CD14-positive monocyte (primary cell): ENCODE results near the gene CRISPLD2. TPM values are rescaled to one million over a fixed set of nuclear protein-coding genes. Genes with fewer than 3 reads are reported as not detected.

Source experiments
- DNase-seq, 3 donors: peaks; one replicate each; pipeline ENCODE4 v3.0.0-alpha.2; 2011 to 2022
- H2AFZ ChIP-seq: 2 replicates; pipeline ENCODE4 v1.6.0; 2012; ENCODE audit warnings: mild to moderate bottlenecking, low read depth, low read length, inconsistent platforms; ENCODE audit not compliant: insufficient read depth, poor library complexity, severe bottlenecking
- H3K27ac ChIP-seq, 2 donors: 1 replicate in 1 of 2; 2 replicates in 1 of 2; pipeline ENCODE4 v1.5.1; 2012 to 2013; ENCODE audit warnings: low read length in 2 of 2, control low read depth in 1 of 2, inconsistent platforms in 1 of 2, low read depth in 1 of 2, mild to moderate bottlenecking in 1 of 2
- H3K27me3 ChIP-seq, 2 donors: one replicate each; pipeline versions ENCODE4 v1.6.0 to v1.6.1; 2011 to 2013; ENCODE audit warnings: low read length in 2 of 2; ENCODE audit not compliant: control insufficient read depth in 2 of 2, insufficient read depth in 2 of 2
- H3K36me3 ChIP-seq, 2 donors: replicated peaks in 1 of 2; 1 replicate in 1 of 2; 2 replicates in 1 of 2; pipeline versions ENCODE4 v1.5.1 to v1.6.1; 2012 to 2013; ENCODE audit warnings: low read length in 2 of 2, control low read depth in 1 of 2, inconsistent platforms in 1 of 2, mild to moderate bottlenecking in 1 of 2; ENCODE audit not compliant: insufficient read depth in 2 of 2, control insufficient read depth in 1 of 2
- H3K4me1 ChIP-seq, 2 donors: 1 replicate in 1 of 2; 2 replicates in 1 of 2; pipeline versions ENCODE4 v1.5.1 to v1.6.1; 2012 to 2013; ENCODE audit warnings: low read length in 2 of 2, control low read depth in 1 of 2, inconsistent platforms in 1 of 2, mild to moderate bottlenecking in 1 of 2, moderate library complexity in 1 of 2; ENCODE audit not compliant: insufficient read depth in 2 of 2, control insufficient read depth in 1 of 2
- H3K4me2 ChIP-seq: replicated peaks from 2 replicates; pipeline ENCODE3; 2012; ENCODE audit warnings: low read length, moderate library complexity, mild to moderate bottlenecking; ENCODE audit not compliant: poor library complexity, severe bottlenecking; ENCODE audit errors: extremely low read depth
- H3K4me3 ChIP-seq, 3 experiments: fragments of 200-600 bp in 1 of 3; sonication (generic) in 1 of 3; replicated peaks in 1 of 3; 1 replicate in 2 of 3; 2 replicates in 1 of 3; pipeline ENCODE4 v1.5.1; 2011 to 2013; ENCODE audit warnings: low read length in 3 of 3, mild to moderate bottlenecking in 3 of 3, control low read depth in 2 of 3, low read depth in 2 of 3, inconsistent platforms in 1 of 3, moderate library complexity in 1 of 3
- H3K79me2 ChIP-seq: 2 replicates; pipeline ENCODE4 v1.6.0; 2012; ENCODE audit warnings: mild to moderate bottlenecking, control low read depth, inconsistent platforms, low read length, moderate library complexity; ENCODE audit not compliant: insufficient read depth
- H3K9ac ChIP-seq: 2 replicates; pipeline ENCODE4 v1.6.0; 2017; ENCODE audit warnings: low read length, mild to moderate bottlenecking; ENCODE audit not compliant: insufficient read depth, poor library complexity, severe bottlenecking
- H3K9me3 ChIP-seq, 2 donors: replicated peaks in 1 of 2; 1 replicate in 1 of 2; 2 replicates in 1 of 2; pipeline versions ENCODE4 v1.5.1 to v1.6.1; 2012 to 2013; ENCODE audit warnings: low read length in 2 of 2, control low read depth in 1 of 2; ENCODE audit not compliant: control insufficient read depth in 1 of 2, insufficient read depth in 1 of 2
- H4K20me1 ChIP-seq: 2 replicates; pipeline ENCODE4 v1.6.0; 2012; ENCODE audit warnings: mild to moderate bottlenecking, low read length, control low read depth, moderate library complexity; ENCODE audit not compliant: insufficient read depth
- H3K27ac Mint-ChIP-seq, 7 donors: one replicate each; pipeline ENCODE4 v1.8.0; 2020; ENCODE audit warnings: mild to moderate bottlenecking in 7 of 7, mixed read lengths in 7 of 7, moderate library complexity in 6 of 7, inconsistent platforms in 2 of 7
- H3K27me3 Mint-ChIP-seq, 3 donors: one replicate each; pipeline ENCODE4 v1.8.0; 2021 to 2022; ENCODE audit warnings: low read depth in 3 of 3, mild to moderate bottlenecking in 3 of 3, mixed read lengths in 3 of 3, moderate library complexity in 3 of 3, inconsistent platforms in 1 of 3
- H3K36me3 Mint-ChIP-seq, 2 donors: one replicate each; pipeline ENCODE4 v1.8.0; 2020; ENCODE audit warnings: mixed read lengths in 2 of 2, inconsistent platforms in 1 of 2, mild to moderate bottlenecking in 1 of 2
- H3K4me1 Mint-ChIP-seq: one replicate; pipeline ENCODE4 v1.8.0; 2020; ENCODE audit warnings: mild to moderate bottlenecking, mixed read lengths
- H3K4me3 Mint-ChIP-seq, 2 donors: one replicate each; pipeline ENCODE4 v1.8.0; 2020; ENCODE audit warnings: mild to moderate bottlenecking in 2 of 2, mixed read lengths in 2 of 2, moderate library complexity in 1 of 2
- H3K9me3 Mint-ChIP-seq, 7 donors: one replicate each; pipeline ENCODE4 v1.8.0; 2020 to 2022; ENCODE audit warnings: mixed read lengths in 7 of 7, mild to moderate bottlenecking in 6 of 7, moderate library complexity in 6 of 7, inconsistent platforms in 2 of 7
- WGBS: methylation state at CpG from one replicate; pipeline ENCODE4 v1.1.5; 2013; ENCODE audit warnings: missing lambda C conversion rate; ENCODE audit not compliant: insufficient coverage; 5-methylcytosine and 5-hydroxymethylcytosine counted together
- intact Hi-C, 2 donors: fragments of 100-400 bp; cut with micrococcal nuclease; formaldehyde crosslinking; loops; one replicate each; pipeline versions ENCODE4 v1.15.0 to v1.15.1; 2023
- polyA plus RNA-seq, 3 donors: library from polyadenylated mRNA; depleted of rRNA in 1 of 3; unstranded in 2 of 3; stranded (reverse) in 1 of 3; fragments of 300-500 nt in 2 of 3; fragments of >200 nt in 1 of 3; fragmentation: Illumina TruSeq in 2 of 3; gene quantifications; 1 replicate in 2 of 3; 2 replicates in 1 of 3; pipeline ENCODE4 v1.2.3, GENCODE V29; 2012 to 2021
- TF ChIP-seq, protein P1 (sequence below): fragments of 200-600 bp; IDR thresholded peaks from one replicate; pipeline ENCODE4 v1.8.0; 2022; ENCODE audit warnings: antibody characterized with exemption, mild to moderate bottlenecking

CRISPLD2 gene
- polyA plus RNA-seq, 3 donors = 40.7 to 90.4 (median 69.0) TPM

DNA sequence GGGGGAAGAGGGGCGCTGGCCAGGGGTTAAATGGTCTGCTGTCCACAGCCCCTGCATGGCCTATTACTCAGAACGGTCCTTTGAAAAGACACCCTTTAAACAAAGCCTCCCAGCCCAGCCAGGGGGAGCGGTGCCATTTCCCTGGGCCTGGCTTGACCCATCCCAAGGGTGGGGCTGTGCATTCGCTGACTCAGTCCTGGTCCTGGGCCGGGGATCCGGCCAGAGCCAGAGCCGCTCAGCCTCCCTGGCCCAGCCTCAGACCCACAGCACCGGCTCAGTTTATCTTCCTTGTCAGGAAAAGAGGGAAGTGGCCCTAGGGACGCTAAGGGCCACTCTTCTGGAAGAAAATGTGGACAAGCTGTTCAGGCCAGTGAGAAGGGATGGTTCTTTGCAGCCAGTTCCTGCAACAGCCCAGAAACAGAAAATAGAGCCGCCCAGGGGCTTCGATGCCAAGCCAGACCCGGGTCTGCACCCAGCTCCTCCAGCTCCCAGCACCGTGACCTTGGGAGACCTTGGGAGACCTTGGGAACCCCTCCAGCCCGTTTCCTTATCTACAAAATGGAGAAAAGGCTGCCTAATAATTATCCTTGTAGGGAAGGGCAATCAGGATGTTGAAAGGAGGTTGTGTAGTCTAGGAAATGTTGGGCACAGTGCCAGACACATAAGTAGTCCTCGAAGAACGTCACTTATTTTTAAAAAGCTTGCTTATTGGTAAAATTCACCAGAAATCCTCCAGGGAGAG, 109.1 kb downstream of the CRISPLD2 start:
- no peaks in the 10 kb centered on the region for H4K20me1 ChIP-seq
- DNase-seq = no peak
- H2AFZ ChIP-seq = no peak overlapping the region
- H3K4me2 ChIP-seq = no peak overlapping the region
- no peak overlapping the region for H3K4me3 Mint-ChIP-seq
- intact Hi-C loops = loop anchor here in 1 of 2 donors (5.0 kb wide), 1 partner anchor 43 kb away; no protein-coding TSS in a partner anchor
- H3K9me3 Mint-ChIP-seq = peaks cover 0 to 7% (median 3%) of the 10 kb centered on the region in 7 donors
- TF ChIP-seq, protein P1, sequence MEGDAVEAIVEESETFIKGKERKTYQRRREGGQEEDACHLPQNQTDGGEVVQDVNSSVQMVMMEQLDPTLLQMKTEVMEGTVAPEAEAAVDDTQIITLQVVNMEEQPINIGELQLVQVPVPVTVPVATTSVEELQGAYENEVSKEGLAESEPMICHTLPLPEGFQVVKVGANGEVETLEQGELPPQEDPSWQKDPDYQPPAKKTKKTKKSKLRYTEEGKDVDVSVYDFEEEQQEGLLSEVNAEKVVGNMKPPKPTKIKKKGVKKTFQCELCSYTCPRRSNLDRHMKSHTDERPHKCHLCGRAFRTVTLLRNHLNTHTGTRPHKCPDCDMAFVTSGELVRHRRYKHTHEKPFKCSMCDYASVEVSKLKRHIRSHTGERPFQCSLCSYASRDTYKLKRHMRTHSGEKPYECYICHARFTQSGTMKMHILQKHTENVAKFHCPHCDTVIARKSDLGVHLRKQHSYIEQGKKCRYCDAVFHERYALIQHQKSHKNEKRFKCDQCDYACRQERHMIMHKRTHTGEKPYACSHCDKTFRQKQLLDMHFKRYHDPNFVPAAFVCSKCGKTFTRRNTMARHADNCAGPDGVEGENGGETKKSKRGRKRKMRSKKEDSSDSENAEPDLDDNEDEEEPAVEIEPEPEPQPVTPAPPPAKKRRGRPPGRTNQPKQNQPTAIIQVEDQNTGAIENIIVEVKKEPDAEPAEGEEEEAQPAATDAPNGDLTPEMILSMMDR = no peak
- WGBS = 84% methylated on average over 9 of the region's 16 CpGs
- no peak overlapping the region for H3K4me3 ChIP-seq
- H3K4me1 ChIP-seq = peaks cover 4 to 15% of the 10 kb centered on the region in 2 donors
- no peak overlapping the region for H3K9ac ChIP-seq
- peaks cover 13% of the 10 kb centered on the region for H3K4me1 Mint-ChIP-seq
- no peaks in the 10 kb centered on the region for H3K79me2 ChIP-seq
- no peak overlapping the region for H3K27ac Mint-ChIP-seq
- no peak overlapping the region for H3K27ac ChIP-seq
- H3K36me3 Mint-ChIP-seq = peaks cover 0 to 4% of the 10 kb centered on the region in 2 donors
- peaks cover 5 to 11% (median 10%) of the 10 kb centered on the region in 3 donors for H3K27me3 Mint-ChIP-seq
- no peaks in the 10 kb centered on the region for H3K36me3 ChIP-seq
- H3K9me3 ChIP-seq = no peaks in the 10 kb centered on the region
- no peaks in the 10 kb centered on the region for H3K27me3 ChIP-seq

DNA sequence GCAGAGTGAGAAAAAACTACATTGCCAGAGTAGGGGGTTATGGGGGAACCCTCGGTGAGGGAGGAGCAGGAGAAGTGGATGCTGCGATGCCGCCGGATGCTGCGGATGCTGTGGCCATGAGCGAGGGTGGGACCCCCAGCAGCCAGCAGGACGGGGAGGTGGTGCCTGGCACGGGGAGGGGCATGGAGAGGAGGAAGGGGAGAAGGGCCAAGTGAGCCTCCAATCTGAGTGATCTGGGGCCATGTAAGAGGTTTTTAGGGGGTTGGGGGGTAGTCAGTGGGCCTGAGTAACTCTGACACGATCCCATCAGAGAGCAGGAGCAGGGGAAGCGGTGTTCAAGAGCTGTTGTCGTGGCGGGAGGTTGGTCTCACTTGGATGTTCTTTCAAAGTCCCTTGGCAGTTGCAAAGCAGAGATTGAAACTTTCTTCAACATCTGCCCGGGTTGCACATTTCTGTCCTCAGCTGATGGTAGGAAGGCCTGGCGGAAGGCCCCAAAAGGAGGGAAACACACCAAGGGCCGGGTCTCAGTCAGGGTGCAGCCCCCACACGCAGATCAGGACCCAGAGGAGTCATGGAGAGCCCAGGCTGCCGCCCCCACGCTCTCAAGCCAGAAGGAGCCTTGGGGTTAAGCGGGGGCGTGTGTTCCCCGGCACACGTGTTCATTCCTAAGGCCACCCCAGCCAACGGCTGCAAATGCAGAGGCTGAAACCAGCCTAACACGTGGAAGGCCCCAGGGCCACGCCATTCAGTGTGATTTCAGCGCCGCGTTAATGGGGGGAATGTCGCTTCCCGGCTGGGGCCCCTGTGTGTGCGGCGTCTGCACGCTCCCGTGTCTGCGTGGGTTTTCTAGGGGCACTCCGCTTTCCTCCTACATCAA, 109.9 kb downstream of the CRISPLD2 start:
- Histone ChIP-seq H4K20me1 (no peaks in the 10 kb centered on the region), H3K27ac (no peak overlapping the region), H3K4me3 (no peak overlapping the region), H2AFZ (no peak overlapping the region), H3K79me2 (no peaks in the 10 kb centered on the region), H3K4me2 (no peak overlapping the region), H3K36me3 (no peaks in the 10 kb centered on the region), H3K9ac (no peak overlapping the region), H3K9me3 (no peaks in the 10 kb centered on the region), H3K27me3 (no peaks in the 10 kb centered on the region), H3K4me1 (peaks cover 4 to 9% of the 10 kb centered on the region in 2 donors)
- WGBS = 91% methylated on average over 36 of the region's 36 CpGs
- no peak for DNase-seq
- Mint-ChIP-seq H3K4me3 (no peak overlapping the region), H3K27ac (no peak overlapping the region), H3K36me3 (peaks cover 0 to 4% of the 10 kb centered on the region in 2 donors), H3K27me3 (peaks cover 5 to 12% (median 11%) of the 10 kb centered on the region in 3 donors), H3K9me3 (peaks cover 0 to 7% (median 3%) of the 10 kb centered on the region in 7 donors), H3K4me1 (peaks cover 11% of the 10 kb centered on the region)
- intact Hi-C loops = loop anchor here in 1 of 2 donors (5.0 kb wide), 1 partner anchor 43 kb away; no protein-coding TSS in a partner anchor
- TF ChIP-seq, protein P1 = no peak
